ENCODE data around the gene TRABD2A. TPM values are rescaled to one million over a fixed set of nuclear protein-coding genes. Genes with fewer than 3 reads are reported as not detected.

TRABD2A gene
- total and polyA plus RNA-seq, 9 of the 15 experiments (the other 6 are each of a cell fraction or from before 2014, with no cell fraction given): 0.07 to 0.45 (median 0.25) TPM

- TF ChIP-seq NFATC3 (IDR thresholded peaks at IDR 0.05) (no peak), SMARCA5 (IDR thresholded peaks at IDR 0.05) (no peak), ATF1 (CRISPR knock-in tag; IDR thresholded peaks at IDR 0.05) (no peak), ATF1 (tag; IDR thresholded peaks at IDR 0.05) (peak; percentile 79), FOXP1 (CRISPR knock-in tag; IDR thresholded peaks at IDR 0.05) (peak; percentile 29; the same call in 1 of the 2 replicates), MCM5 (IDR thresholded peaks at IDR 0.05; ENCODE audit: low read depth) (no peak), FOXA3 (CRISPR knock-in tag; conservative IDR thresholded peaks at IDR 0.05 in 1 of 2, IDR thresholded peaks at IDR 0.05 in 1 of 2) (no peak), PHTF2 (CRISPR knock-in tag; IDR thresholded peaks at IDR 0.05) (no peak), CHD2 (IDR thresholded peaks at IDR 0.05; ENCODE audit: low read depth, low read length) (no peak), SREBF1 (IDR thresholded peaks at IDR 0.05; ENCODE audit: borderline replicate concordance, low read depth, low read length) (no peak), HMG20A (CRISPR knock-in tag; conservative IDR thresholded peaks at IDR 0.05) (no peak), HBP1 (CRISPR knock-in tag; IDR thresholded peaks at IDR 0.05) (no peak), ZKSCAN1 (IDR thresholded peaks at IDR 0.05; ENCODE audit: low read depth, low read length) (no peak), MTF1 (CRISPR knock-in tag; IDR thresholded peaks at IDR 0.05; ENCODE audit: borderline replicate concordance) (no peak), NUFIP1 (IDR thresholded peaks at IDR 0.05; ENCODE audit: partially characterized antibody) (no peak), SMARCC2 (IDR thresholded peaks at IDR 0.05; ENCODE audit: low read depth) (no peak), ZNF174 (CRISPR knock-in tag; IDR thresholded peaks at IDR 0.05) (no peak), ZNF512 (tag; IDR thresholded peaks at IDR 0.05) (no peak), MECOM (CRISPR knock-in tag; IDR thresholded peaks at IDR 0.05) (no peak), ZNF644 (tag; IDR thresholded peaks at IDR 0.05; ENCODE audit: low read depth) (no peak), KLF1 (tag; IDR thresholded peaks at IDR 0.05) (peak; percentile 88), ZNF263 (CRISPR knock-in tag; IDR thresholded peaks at IDR 0.05; ENCODE audit: borderline replicate concordance) (peak; percentile 93), CXXC5 (CRISPR knock-in tag; IDR thresholded peaks at IDR 0.05) (peak; percentile 74; the same call in 1 of the 2 replicates), HDAC3 (IDR thresholded peaks at IDR 0.05; ENCODE audit: borderline replicate concordance, partially characterized antibody) (no peak), TBP (optimal IDR thresholded peaks at IDR 0.05; ENCODE audit: low read depth, low read length) (peak; percentile 42), RBM25 (IDR thresholded peaks at IDR 0.05; ENCODE audit: low read depth, low read length, severe bottlenecking) (no peak), CBX3 (IDR thresholded peaks at IDR 0.05; ENCODE audit: borderline replicate concordance in 1 of 2, low read length in 2 of 2) (peak in 1 of 2 experiments; percentile 79; a peak in 1 of 3 replicates)
- TF ChIP-seq, protein P1, sequence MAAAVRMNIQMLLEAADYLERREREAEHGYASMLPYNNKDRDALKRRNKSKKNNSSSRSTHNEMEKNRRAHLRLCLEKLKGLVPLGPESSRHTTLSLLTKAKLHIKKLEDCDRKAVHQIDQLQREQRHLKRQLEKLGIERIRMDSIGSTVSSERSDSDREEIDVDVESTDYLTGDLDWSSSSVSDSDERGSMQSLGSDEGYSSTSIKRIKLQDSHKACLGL (CRISPR knock-in tag; IDR thresholded peaks at IDR 0.05; ENCODE audit: borderline replicate concordance, poor library complexity, severe bottlenecking): no peak
Measured at GRCh38 chr2:84925724-84926376, 45.0 kb upstream of the TRABD2A start (continued).
